GM10266 (cell line): Measurements from ENCODE around the gene PLEKHH2.
A peak's percentile ranks its signal among the peaks of the same experiment; 100 is the strongest.
"Not testable (repeated sequence)": the region's sequence is repeated elsewhere in the genome, so short reads cannot be mapped to it uniquely, and the experiment has no call there.

Source experiments
- DNase-seq: peaks from one replicate; pipeline ENCODE4 v3.0.0; 2012; ENCODE audit errors: extremely low spot score
- CTCF ChIP-seq: IDR thresholded peaks from 2 replicates; pipeline ENCODE4 v1.5.1; 2012; ENCODE audit warnings: mild to moderate bottlenecking, low read depth; ENCODE audit not compliant: control insufficient read depth, insufficient read depth; ENCODE audit errors: missing control alignments

PLEKHH2 gene

GRCh38 chr2:43637030-43637803 lies at the start of gene PLEKHH2:
PLEKHH2 (plus strand) TSS chr2:43637260; CDS start chr2:43644674, 7,414 bp downstream.
- TF ChIP-seq CTCF: no peak
- DNase-seq: peak; percentile 97

- no peak for TF ChIP-seq CTCF
- DNase-seq: no peak
These were observed 44.6 kb upstream of the PLEKHH2 start for GRCh38 chr2:43592443-43592842.

- no peak for TF ChIP-seq CTCF
These were observed 43.8 kb upstream of the PLEKHH2 start for GRCh38 chr2:43593254-43593653.

GRCh38 chr2:43594875-43595274 lies 42.2 kb upstream of the PLEKHH2 start:
- no peak for TF ChIP-seq CTCF
- no peak for DNase-seq

More at GRCh38 chr2:43593254-43593653, 43.8 kb upstream of the PLEKHH2 start:
- DNase-seq: no peak

- DNase-seq: peak; percentile 94
- no peak for TF ChIP-seq CTCF
These were observed 41.3 kb upstream of the PLEKHH2 start, which contains the start of gene THADA for GRCh38 chr2:43595603-43596412. THADA (minus strand) TSS chr2:43596038; CDS start chr2:43592392, 3,646 bp downstream.

- DNase-seq: not testable (repeated sequence)
These were observed 36.5 kb upstream of the PLEKHH2 start for GRCh38 chr2:43600596-43600995.

GRCh38 chr2:43604674-43605073 lies 32.4 kb upstream of the PLEKHH2 start:
- TF ChIP-seq CTCF: no peak
- no peak for DNase-seq
